IMR-90 (cell line): ENCODE results near the gene EP300. TPM values are rescaled to one million over a fixed set of nuclear protein-coding genes. Genes with fewer than 3 reads are reported as not detected.

ENCODE experiments used
- ATAC-seq: fragments of 200-7000 bp; cut with Tn5 transposase; 2 replicates; pipeline ENCODE4 v1.9.1; 2020; ENCODE audit warnings: low read depth, mild to moderate bottlenecking, moderate library complexity
- BruUV-seq: library from RNA; stranded (reverse); fragments of 400-500 nt; replicated peaks from 2 replicates; lab custom pipeline; 2021; lab: Mats Ljungman, UMichigan
- CTCF ChIA-PET: fragments of 300-600 bp; formaldehyde crosslinking; extraction: SDS; loops from one replicate; lab custom pipeline; 2021; ENCODE audit warnings: antibody characterized with exemption; lab: Yijun Ruan, JAX
- POLR2A ChIA-PET: fragments of 300-600 bp; sonication (Branson Sonifier 250); formaldehyde crosslinking; loops from one replicate; lab custom pipeline; 2022; ENCODE audit warnings: antibody characterized with exemption; ENCODE audit not compliant: unreplicated experiment; lab: Charles Lee
- DNase-seq: peaks from one replicate; pipeline ENCODE4 v3.0.0; 2013
- H2AFZ ChIP-seq: replicated peaks from 2 replicates; pipeline ENCODE3; 2013; ENCODE audit warnings: low read length, mild to moderate bottlenecking; ENCODE audit not compliant: poor library complexity
- H2AK5ac ChIP-seq: 2 replicates; pipeline ENCODE4 v1.6.1; 2013; ENCODE audit warnings: low read depth, low read length, inconsistent platforms
- H2AK9ac ChIP-seq: replicated peaks from 2 replicates; pipeline ENCODE3; 2013; ENCODE audit warnings: mild to moderate bottlenecking, low read depth, low read length, moderate library complexity; ENCODE audit not compliant: poor library complexity
- H2BK120ac ChIP-seq: 2 replicates; pipeline ENCODE4 v1.6.1; 2013; ENCODE audit warnings: low read depth, low read length, inconsistent platforms
- H2BK15ac ChIP-seq: 3 replicates; pipeline ENCODE4 v1.6.1; 2013; ENCODE audit warnings: low read depth, low read length, inconsistent platforms
- H2BK20ac ChIP-seq: 2 replicates; pipeline ENCODE4 v1.6.1; 2013; ENCODE audit warnings: low read depth, mild to moderate bottlenecking, inconsistent platforms, low read length, moderate library complexity
- H2BK5ac ChIP-seq: 2 replicates; pipeline ENCODE4 v1.6.1; 2013; ENCODE audit warnings: mild to moderate bottlenecking, low read depth, low read length, inconsistent platforms; ENCODE audit not compliant: poor library complexity, severe bottlenecking
- H3K14ac ChIP-seq: replicated peaks from 2 replicates; pipeline ENCODE4 v1.6.1; 2013; ENCODE audit warnings: low read depth, low read length, inconsistent platforms
- H3K18ac ChIP-seq: 2 replicates; pipeline ENCODE4 v1.6.1; 2013; ENCODE audit warnings: low read depth, low read length, control low read depth
- H3K23ac ChIP-seq: 2 replicates; pipeline ENCODE4 v1.6.1; 2013; ENCODE audit warnings: low read depth, low read length, inconsistent platforms
- H3K27ac ChIP-seq: 2 replicates; pipeline ENCODE4 v1.5.1; 2013; ENCODE audit warnings: mild to moderate bottlenecking, control low read depth, low read length; ENCODE audit not compliant: insufficient read depth
- H3K27me3 ChIP-seq: 2 replicates; pipeline ENCODE4 v1.6.1; 2013; ENCODE audit warnings: low read length; ENCODE audit not compliant: control insufficient read depth, insufficient read depth
- H3K36me3 ChIP-seq: 2 replicates; pipeline ENCODE4 v1.6.1; 2013; ENCODE audit warnings: low read length, mixed read lengths; ENCODE audit not compliant: control insufficient read depth, insufficient read depth
- H3K4ac ChIP-seq: 2 replicates; pipeline ENCODE4 v1.6.1; 2013; ENCODE audit warnings: low read depth, low read length, inconsistent platforms
- H3K4me1 ChIP-seq: 2 replicates; pipeline ENCODE4 v1.6.1; 2013; ENCODE audit warnings: low read length, mixed read lengths; ENCODE audit not compliant: control insufficient read depth, insufficient read depth
- H3K4me2 ChIP-seq: 2 replicates; pipeline ENCODE4 v1.6.1; 2013; ENCODE audit warnings: low read depth, mild to moderate bottlenecking, control low read depth, low read length, moderate library complexity
- H3K4me3 ChIP-seq: 2 replicates; pipeline ENCODE4 v1.5.1; 2013; ENCODE audit warnings: low read depth, mild to moderate bottlenecking, control low read depth, low read length, moderate library complexity; ENCODE audit not compliant: insufficient read depth
- H3K56ac ChIP-seq: 2 replicates; pipeline ENCODE4 v1.6.1; 2013; ENCODE audit warnings: low read length, inconsistent platforms; ENCODE audit not compliant: insufficient read depth; ENCODE audit errors: extremely low read depth
- H3K79me1 ChIP-seq, 2 experiments: 2 replicates each; pipeline ENCODE4 v1.6.1; 2013; ENCODE audit warnings: low read length in 2 of 2, inconsistent platforms in 1 of 2, low read depth in 1 of 2
- H3K9ac ChIP-seq: 2 replicates; pipeline ENCODE4 v1.6.1; 2013; ENCODE audit warnings: low read depth, low read length, control low read depth
- H3K9me1 ChIP-seq: 2 replicates; pipeline ENCODE4 v1.6.1; 2013; ENCODE audit warnings: low read length, inconsistent platforms; ENCODE audit not compliant: insufficient read depth
- H3K9me3 ChIP-seq: 2 replicates; pipeline ENCODE4 v1.6.1; 2013; ENCODE audit warnings: low read length; ENCODE audit not compliant: control insufficient read depth, insufficient read depth
- H4K20me1 ChIP-seq: 2 replicates; pipeline ENCODE4 v1.6.1; 2013; ENCODE audit warnings: low read length, inconsistent platforms; ENCODE audit not compliant: insufficient read depth
- H4K5ac ChIP-seq: 2 replicates; pipeline ENCODE4 v1.6.1; 2013; ENCODE audit warnings: mild to moderate bottlenecking, low read depth, low read length, control low read depth
- H4K8ac ChIP-seq, 2 experiments: 2 replicates each; pipeline ENCODE4 v1.6.1; 2013; ENCODE audit warnings: low read depth in 2 of 2, low read length in 2 of 2, control low read depth in 1 of 2, inconsistent platforms in 1 of 2
- H4K91ac ChIP-seq: 2 replicates; pipeline ENCODE4 v1.6.1; 2013; ENCODE audit warnings: low read depth, low read length, inconsistent platforms; ENCODE audit not compliant: insufficient read depth
- BHLHE40 ChIP-seq: fragments of 150-350 bp; IDR thresholded peaks from 2 replicates; pipeline ENCODE4 v1.6.1; 2016; ENCODE audit warnings: mild to moderate bottlenecking, low read depth, low read length
- CTCF ChIP-seq: conservative IDR thresholded peaks from 2 replicates; pipeline ENCODE4 v1.5.1; 2012; ENCODE audit warnings: mild to moderate bottlenecking, low read depth, low read length, improper control_type of control experiment
- WGBS, 2 experiments: methylation state at CpG; one replicate each; pipeline versions ENCODE4 v1.1.5 to v1.1.7; 2013; ENCODE audit warnings: missing lambda C conversion rate in 2 of 2; ENCODE audit not compliant: insufficient read length in 1 of 2; ENCODE audit errors: extremely low coverage in 2 of 2; 5-methylcytosine and 5-hydroxymethylcytosine counted together
- dilution Hi-C: fragments of 300-500 bp; cut with HindIII; formaldehyde crosslinking; loops from one replicate; pipeline ENCODE4 v1.14.3; 2018; ENCODE audit warnings: low sequenced_read_pairs; ENCODE audit not compliant: unreplicated experiment
- in situ Hi-C: fragments of 300-500 bp; cut with MboI; formaldehyde crosslinking; loops from 3 replicates; pipeline ENCODE4 v1.14.3; 2019; ENCODE audit warnings: low sequenced_read_pairs, inconsistent platforms, mixed read lengths
- intact Hi-C: fragments of 100-400 bp; cut with micrococcal nuclease; formaldehyde crosslinking; loops from 2 replicates; pipeline ENCODE4 v1.10.0; 2022
- polyA plus RNA-seq, 3 experiments: library from polyadenylated mRNA; depleted of rRNA; stranded (reverse); fragments of >200 nt; gene quantifications; 2 replicates each; pipeline ENCODE4 v1.2.3, GENCODE V29; 2012; ENCODE audit warnings: low replicate concordance in 1 of 3
- total RNA-seq: library from RNA; depleted of rRNA; stranded (reverse); fragments of >200 nt; gene quantifications from 2 replicates; pipeline ENCODE4 v1.2.3, GENCODE V29; 2012

The EP300 gene
- total and polyA plus RNA-seq, 2 of the 4 experiments (the other 2 are of a cell fraction), result 23.3 to 27.4 TPM

- no peaks in the 10 kb centered on the region for H3K9me3 ChIP-seq
- no peaks in the 10 kb centered on the region for H3K79me1 ChIP-seq
- no peak overlapping the region for H2BK15ac ChIP-seq
- intact Hi-C loops, result no loop called here
- no peak overlapping the region for H2AK9ac ChIP-seq
- no peak overlapping the region for H3K4me2 ChIP-seq
- H3K4me1 ChIP-seq, result peaks cover 15% of the 10 kb centered on the region; the same call in 1 of the 2 replicates
- no peak overlapping the region for H4K91ac ChIP-seq
- WGBS, 2 experiments, result no CpG with 5 or more reads among the region's 2 CpGs
- no peak overlapping the region for H2AK5ac ChIP-seq
- H4K8ac ChIP-seq, result no peak overlapping the region
- no peaks in the 10 kb centered on the region for H3K36me3 ChIP-seq
- no peak for ATAC-seq
- H2BK5ac ChIP-seq, result no peak overlapping the region
- H2AFZ ChIP-seq, result no peak overlapping the region
- BruUV-seq, result no TSS peak
- H3K18ac ChIP-seq, result no peak overlapping the region
- H3K9ac ChIP-seq, result no peak overlapping the region
- H2BK120ac ChIP-seq, result no peak overlapping the region
- POLR2A ChIA-PET, result no interaction called here
- CTCF ChIA-PET, result no interaction called here
- no peak overlapping the region for H4K5ac ChIP-seq
- H3K23ac ChIP-seq, result no peak overlapping the region
- H4K20me1 ChIP-seq, result peaks cover 5% of the 10 kb centered on the region; the same call in 1 of the 2 replicates
- H3K9me1 ChIP-seq, result peaks cover 17% of the 10 kb centered on the region
- no peak for DNase-seq
- no peak overlapping the region for H3K56ac ChIP-seq
- in situ Hi-C loops, result no loop called here
- dilution Hi-C loops, result no loop called here
- no peaks in the 10 kb centered on the region for H3K27me3 ChIP-seq
- no peak overlapping the region for H3K14ac ChIP-seq
- no peak overlapping the region for H3K4ac ChIP-seq
- TF ChIP-seq BHLHE40, result no peak
- TF ChIP-seq CTCF, result 0 out of 2 replicates have a peak, but pooled peaks have one; percentile 27
- no peak overlapping the region for H2BK20ac ChIP-seq
- H3K4me3 ChIP-seq, result no peak overlapping the region
- H3K27ac ChIP-seq, result no peak overlapping the region
Observed at GRCh38 chr22:41050883-41051282, 41.5 kb upstream of the EP300 start.
